ENCODE results near the gene TMTC1.

GRCh38 chr12:29743801-29744200, 39.9 kb downstream of the TMTC1 start:
- TF ChIP-seq PATZ1 (CRISPR knock-in tag; IDR thresholded peaks at IDR 0.05; ENCODE audit: borderline replicate concordance) (no peak), TOX (CRISPR knock-in tag; IDR thresholded peaks at IDR 0.05; ENCODE audit: borderline replicate concordance) (no peak)
